H1 (cell line): Measurements from ENCODE around the gene MYH13. TPM values are rescaled to one million over a fixed set of nuclear protein-coding genes. Genes with fewer than 3 reads are reported as not detected.

ENCODE experiments used
- CHD7 ChIP-seq: fragments of 300-600 bp; sonication (generic); IDR thresholded peaks from 2 replicates; pipeline ENCODE4 v1.7.1; 2012; ENCODE audit warnings: low read length, moderate library complexity, mild to moderate bottlenecking, inconsistent platforms; ENCODE audit not compliant: insufficient replicate concordance
- CTBP2 ChIP-seq: IDR thresholded peaks from 2 replicates; pipeline ENCODE4 v1.7.0; 2011; ENCODE audit warnings: borderline replicate concordance, mild to moderate bottlenecking, moderate library complexity, mixed read lengths, low read length; ENCODE audit not compliant: insufficient read depth, insufficient read length
- RAD21 ChIP-seq, 2 experiments: IDR thresholded peaks in 1 of 2; conservative IDR thresholded peaks in 1 of 2; 2 replicates each; pipeline ENCODE4 v1.6.1; 2011; ENCODE audit warnings: low read depth in 2 of 2, low read length in 2 of 2, improper control_type of control experiment in 1 of 2, inconsistent platforms in 1 of 2, mild to moderate bottlenecking in 1 of 2, moderate library complexity in 1 of 2
- RXRA ChIP-seq: IDR thresholded peaks from 2 replicates; pipeline ENCODE4 v1.6.1; 2011; ENCODE audit warnings: low read depth, mild to moderate bottlenecking, low read length, moderate library complexity; ENCODE audit not compliant: insufficient read depth
- SAP30 ChIP-seq: fragments of 300-600 bp; sonication (generic); IDR thresholded peaks from 2 replicates; pipeline ENCODE4 v1.7.1; 2012; ENCODE audit warnings: low read length, moderate library complexity, mild to moderate bottlenecking, inconsistent platforms; ENCODE audit not compliant: insufficient read depth, insufficient replicate concordance
- polyA plus RNA-seq, 7 experiments: library from polyadenylated mRNA; depleted of rRNA in 3 of 7; stranded (reverse) in 5 of 7; unstranded in 2 of 7; fragments of >200 nt in 5 of 7; fragments of 200-250 nt in 2 of 7; gene quantifications; 1 replicate in 5 of 7; 2 replicates in 1 of 7; 4 replicates in 1 of 7; pipeline versions ENCODE4 v1.2.1 to v1.2.3, GENCODE V29; 2011 to 2013; ENCODE audit warnings: missing spikeins in 2 of 7, mixed read lengths in 2 of 7
- total RNA-seq: library from RNA; stranded (reverse); fragmentation: NEBNext Ultra II Directional; extraction: Animal tissue kit (Norgen Biotek cat#: 25700); gene quantifications from 2 replicates; pipeline ENCODE4 v1.2.1, GENCODE V29; 2021

MYH13 gene
- total and polyA plus RNA-seq, 2 of the 8 experiments (the other 6 are each of a cell fraction or from before 2014, with no cell fraction given): not detected

DNA sequence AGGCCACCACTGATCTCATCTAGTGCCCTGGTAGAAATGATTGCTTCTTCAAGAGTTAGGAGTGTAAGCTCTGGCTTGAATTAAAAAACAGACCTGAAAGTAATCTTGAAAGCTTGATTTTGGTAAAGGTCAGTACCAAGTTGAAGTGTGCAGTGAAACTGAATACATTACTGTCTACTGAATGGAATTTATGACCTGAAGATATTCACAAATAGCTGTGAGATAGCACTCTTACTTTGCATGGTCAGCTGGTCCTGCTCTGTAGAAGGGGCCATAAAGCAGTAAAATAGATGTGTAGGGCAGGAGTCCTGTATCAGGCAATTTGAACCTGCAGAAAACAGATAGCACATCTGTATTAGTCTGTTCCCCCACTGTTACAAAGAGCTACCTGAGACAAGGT is 78.6 kb downstream of the MYH13 start (continued):
- TF ChIP-seq CHD7: no peak
- no peak for TF ChIP-seq RAD21 (IDR thresholded peaks at IDR 0.05 in 1 of 2, conservative IDR thresholded peaks at IDR 0.05 in 1 of 2; ENCODE audit: low read depth in 2 of 2, low read length in 2 of 2)
- no peak for TF ChIP-seq CTBP2
- no peak for TF ChIP-seq RXRA
- TF ChIP-seq SAP30: no peak
- TF ChIP-seq, all 59 proteins: peak for 0
